CD14-positive monocyte (primary cell): ENCODE results near the gene GPRIN1. TPM values are rescaled to one million over a fixed set of nuclear protein-coding genes. Genes with fewer than 3 reads are reported as not detected.
A peak's percentile ranks its signal among the peaks of the same experiment; 100 is the strongest.
"Not testable (repeated sequence)": the region's sequence is repeated elsewhere in the genome, so short reads cannot be mapped to it uniquely, and the experiment has no call there.

Experiments used
- DNase-seq, 3 donors: peaks; one replicate each; pipeline ENCODE4 v3.0.0-alpha.2; 2011 to 2022
- H2AFZ ChIP-seq: 2 replicates; pipeline ENCODE4 v1.6.0; 2012; ENCODE audit warnings: mild to moderate bottlenecking, low read depth, low read length, inconsistent platforms; ENCODE audit not compliant: insufficient read depth, poor library complexity, severe bottlenecking
- H3K27ac ChIP-seq, 2 donors: 1 replicate in 1 of 2; 2 replicates in 1 of 2; pipeline ENCODE4 v1.5.1; 2012 to 2013; ENCODE audit warnings: low read length in 2 of 2, control low read depth in 1 of 2, inconsistent platforms in 1 of 2, low read depth in 1 of 2, mild to moderate bottlenecking in 1 of 2
- H3K27me3 ChIP-seq, 2 donors: one replicate each; pipeline versions ENCODE4 v1.6.0 to v1.6.1; 2011 to 2013; ENCODE audit warnings: low read length in 2 of 2; ENCODE audit not compliant: control insufficient read depth in 2 of 2, insufficient read depth in 2 of 2
- H3K36me3 ChIP-seq, 2 donors: replicated peaks in 1 of 2; 1 replicate in 1 of 2; 2 replicates in 1 of 2; pipeline versions ENCODE4 v1.5.1 to v1.6.1; 2012 to 2013; ENCODE audit warnings: low read length in 2 of 2, control low read depth in 1 of 2, inconsistent platforms in 1 of 2, mild to moderate bottlenecking in 1 of 2; ENCODE audit not compliant: insufficient read depth in 2 of 2, control insufficient read depth in 1 of 2
- H3K4me1 ChIP-seq, 2 donors: 1 replicate in 1 of 2; 2 replicates in 1 of 2; pipeline versions ENCODE4 v1.5.1 to v1.6.1; 2012 to 2013; ENCODE audit warnings: low read length in 2 of 2, control low read depth in 1 of 2, inconsistent platforms in 1 of 2, mild to moderate bottlenecking in 1 of 2, moderate library complexity in 1 of 2; ENCODE audit not compliant: insufficient read depth in 2 of 2, control insufficient read depth in 1 of 2
- H3K4me2 ChIP-seq: replicated peaks from 2 replicates; pipeline ENCODE3; 2012; ENCODE audit warnings: low read length, moderate library complexity, mild to moderate bottlenecking; ENCODE audit not compliant: poor library complexity, severe bottlenecking; ENCODE audit errors: extremely low read depth
- H3K4me3 ChIP-seq, 3 experiments: fragments of 200-600 bp in 1 of 3; sonication (generic) in 1 of 3; replicated peaks in 1 of 3; 1 replicate in 2 of 3; 2 replicates in 1 of 3; pipeline ENCODE4 v1.5.1; 2011 to 2013; ENCODE audit warnings: low read length in 3 of 3, mild to moderate bottlenecking in 3 of 3, control low read depth in 2 of 3, low read depth in 2 of 3, inconsistent platforms in 1 of 3, moderate library complexity in 1 of 3
- H3K79me2 ChIP-seq: 2 replicates; pipeline ENCODE4 v1.6.0; 2012; ENCODE audit warnings: mild to moderate bottlenecking, control low read depth, inconsistent platforms, low read length, moderate library complexity; ENCODE audit not compliant: insufficient read depth
- H3K9ac ChIP-seq: 2 replicates; pipeline ENCODE4 v1.6.0; 2017; ENCODE audit warnings: low read length, mild to moderate bottlenecking; ENCODE audit not compliant: insufficient read depth, poor library complexity, severe bottlenecking
- H3K9me3 ChIP-seq, 2 donors: replicated peaks in 1 of 2; 1 replicate in 1 of 2; 2 replicates in 1 of 2; pipeline versions ENCODE4 v1.5.1 to v1.6.1; 2012 to 2013; ENCODE audit warnings: low read length in 2 of 2, control low read depth in 1 of 2; ENCODE audit not compliant: control insufficient read depth in 1 of 2, insufficient read depth in 1 of 2
- H4K20me1 ChIP-seq: 2 replicates; pipeline ENCODE4 v1.6.0; 2012; ENCODE audit warnings: mild to moderate bottlenecking, low read length, control low read depth, moderate library complexity; ENCODE audit not compliant: insufficient read depth
- H3K27ac Mint-ChIP-seq, 7 donors: one replicate each; pipeline ENCODE4 v1.8.0; 2020; ENCODE audit warnings: mild to moderate bottlenecking in 7 of 7, mixed read lengths in 7 of 7, moderate library complexity in 6 of 7, inconsistent platforms in 2 of 7
- H3K27me3 Mint-ChIP-seq, 3 donors: one replicate each; pipeline ENCODE4 v1.8.0; 2021 to 2022; ENCODE audit warnings: low read depth in 3 of 3, mild to moderate bottlenecking in 3 of 3, mixed read lengths in 3 of 3, moderate library complexity in 3 of 3, inconsistent platforms in 1 of 3
- H3K36me3 Mint-ChIP-seq, 2 donors: one replicate each; pipeline ENCODE4 v1.8.0; 2020; ENCODE audit warnings: mixed read lengths in 2 of 2, inconsistent platforms in 1 of 2, mild to moderate bottlenecking in 1 of 2
- H3K4me1 Mint-ChIP-seq: one replicate; pipeline ENCODE4 v1.8.0; 2020; ENCODE audit warnings: mild to moderate bottlenecking, mixed read lengths
- H3K4me3 Mint-ChIP-seq, 2 donors: one replicate each; pipeline ENCODE4 v1.8.0; 2020; ENCODE audit warnings: mild to moderate bottlenecking in 2 of 2, mixed read lengths in 2 of 2, moderate library complexity in 1 of 2
- H3K9me3 Mint-ChIP-seq, 7 donors: one replicate each; pipeline ENCODE4 v1.8.0; 2020 to 2022; ENCODE audit warnings: mixed read lengths in 7 of 7, mild to moderate bottlenecking in 6 of 7, moderate library complexity in 6 of 7, inconsistent platforms in 2 of 7
- WGBS: methylation state at CpG from one replicate; pipeline ENCODE4 v1.1.5; 2013; ENCODE audit warnings: missing lambda C conversion rate; ENCODE audit not compliant: insufficient coverage; 5-methylcytosine and 5-hydroxymethylcytosine counted together
- intact Hi-C, 2 donors: fragments of 100-400 bp; cut with micrococcal nuclease; formaldehyde crosslinking; loops; one replicate each; pipeline versions ENCODE4 v1.15.0 to v1.15.1; 2023
- polyA plus RNA-seq, 3 donors: library from polyadenylated mRNA; depleted of rRNA in 1 of 3; unstranded in 2 of 3; stranded (reverse) in 1 of 3; fragments of 300-500 nt in 2 of 3; fragments of >200 nt in 1 of 3; fragmentation: Illumina TruSeq in 2 of 3; gene quantifications; 1 replicate in 2 of 3; 2 replicates in 1 of 3; pipeline ENCODE4 v1.2.3, GENCODE V29; 2012 to 2021
- TF ChIP-seq, protein P1 (sequence below): fragments of 200-600 bp; IDR thresholded peaks from one replicate; pipeline ENCODE4 v1.8.0; 2022; ENCODE audit warnings: antibody characterized with exemption, mild to moderate bottlenecking

GPRIN1 gene
- polyA plus RNA-seq, 3 donors = 0.05 to 0.30 (median 0.13) TPM

DNA sequence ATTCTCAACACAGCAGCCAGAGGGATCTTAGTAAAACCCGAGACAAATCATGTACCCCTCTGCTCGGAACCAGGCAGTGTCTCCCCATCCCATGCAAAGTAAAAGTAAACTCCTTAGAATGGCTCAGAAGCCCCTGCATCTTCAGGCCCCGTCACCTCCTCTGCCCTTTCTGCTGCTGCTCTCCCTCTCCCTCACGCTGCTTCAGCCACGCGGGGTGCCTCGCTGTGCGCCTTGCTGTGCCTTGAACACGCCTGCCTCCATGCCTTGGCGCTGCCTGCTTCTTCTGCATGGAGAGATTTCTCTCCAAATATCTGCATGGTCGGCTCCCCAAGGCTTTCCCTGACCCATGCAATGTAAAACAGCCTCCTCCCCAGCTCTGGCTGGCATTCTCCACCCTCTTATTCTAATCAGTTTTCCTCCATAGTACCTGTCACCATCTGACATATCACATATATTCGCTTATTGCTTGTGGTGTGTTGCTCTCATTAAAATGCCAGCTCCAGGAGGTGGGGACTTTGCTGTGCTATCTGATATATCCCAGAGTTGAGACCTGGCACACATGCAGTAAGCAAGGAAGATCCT, 8.0 kb downstream of the GPRIN1 start:
- Histone ChIP-seq H4K20me1 (no peaks in the 10 kb centered on the region), H3K4me1 (peaks cover 0 to 4% of the 10 kb centered on the region in 2 donors), H3K4me3 (no peak overlapping the region), H3K9ac (no peak overlapping the region), H3K79me2 (no peaks in the 10 kb centered on the region), H3K27me3 (peaks cover 0 to 31% of the 10 kb centered on the region in 2 donors), H2AFZ (no peak overlapping the region), H3K4me2 (no peak overlapping the region), H3K9me3 (no peaks in the 10 kb centered on the region), H3K27ac (no peak overlapping the region), H3K36me3 (no peaks in the 10 kb centered on the region)
- TF ChIP-seq, protein P1, sequence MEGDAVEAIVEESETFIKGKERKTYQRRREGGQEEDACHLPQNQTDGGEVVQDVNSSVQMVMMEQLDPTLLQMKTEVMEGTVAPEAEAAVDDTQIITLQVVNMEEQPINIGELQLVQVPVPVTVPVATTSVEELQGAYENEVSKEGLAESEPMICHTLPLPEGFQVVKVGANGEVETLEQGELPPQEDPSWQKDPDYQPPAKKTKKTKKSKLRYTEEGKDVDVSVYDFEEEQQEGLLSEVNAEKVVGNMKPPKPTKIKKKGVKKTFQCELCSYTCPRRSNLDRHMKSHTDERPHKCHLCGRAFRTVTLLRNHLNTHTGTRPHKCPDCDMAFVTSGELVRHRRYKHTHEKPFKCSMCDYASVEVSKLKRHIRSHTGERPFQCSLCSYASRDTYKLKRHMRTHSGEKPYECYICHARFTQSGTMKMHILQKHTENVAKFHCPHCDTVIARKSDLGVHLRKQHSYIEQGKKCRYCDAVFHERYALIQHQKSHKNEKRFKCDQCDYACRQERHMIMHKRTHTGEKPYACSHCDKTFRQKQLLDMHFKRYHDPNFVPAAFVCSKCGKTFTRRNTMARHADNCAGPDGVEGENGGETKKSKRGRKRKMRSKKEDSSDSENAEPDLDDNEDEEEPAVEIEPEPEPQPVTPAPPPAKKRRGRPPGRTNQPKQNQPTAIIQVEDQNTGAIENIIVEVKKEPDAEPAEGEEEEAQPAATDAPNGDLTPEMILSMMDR = no peak
- intact Hi-C loops = no loop called here
- peaks cover 27 to 48% (median 27%) of the 10 kb centered on the region in 3 donors for H3K27me3 Mint-ChIP-seq
- no peaks in the 10 kb centered on the region for H3K36me3 Mint-ChIP-seq
- H3K4me1 Mint-ChIP-seq = peaks cover 2% of the 10 kb centered on the region
- no peak overlapping the region for H3K4me3 Mint-ChIP-seq
- peaks cover 0 to 2% (median 0%) of the 10 kb centered on the region in 7 donors for H3K9me3 Mint-ChIP-seq
- peak overlapping the region in 1 of 7 donors; percentile 64 for H3K27ac Mint-ChIP-seq
- 78% methylated on average over 10 of the region's 12 CpGs for WGBS
- DNase-seq = no peak

DNA sequence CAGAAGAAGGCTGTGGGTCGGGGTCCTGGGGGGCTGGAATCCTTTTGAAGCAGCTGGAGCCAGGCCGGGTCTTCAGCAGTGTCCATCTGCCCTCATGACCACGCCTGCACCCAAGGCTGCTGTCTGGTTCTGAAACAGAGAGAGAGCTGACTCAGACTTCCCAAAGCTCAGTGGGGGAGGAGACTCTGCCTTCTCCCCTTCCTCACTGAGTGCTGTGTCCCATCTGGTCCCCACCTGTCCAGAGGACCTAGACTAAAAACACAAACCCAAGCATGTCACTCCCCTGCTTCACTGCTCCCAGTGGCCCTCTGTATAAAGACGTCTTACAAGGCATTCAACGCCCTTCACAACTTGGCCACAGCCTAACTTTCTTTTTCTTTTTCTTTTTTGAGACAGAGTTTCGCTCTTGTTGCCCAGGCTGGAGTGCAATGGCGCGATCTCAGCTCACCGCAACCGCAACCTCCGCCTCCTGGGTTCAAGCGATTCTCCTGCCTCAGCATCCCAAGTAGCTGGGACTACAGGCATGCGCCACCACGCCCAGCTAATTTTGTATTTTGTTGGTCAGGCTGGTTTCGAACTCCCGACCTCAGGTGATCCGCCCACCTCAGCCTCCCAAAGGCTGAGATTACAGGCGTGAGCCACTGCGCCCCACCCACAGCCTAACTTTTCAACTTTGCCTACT, 10.1 kb downstream of the GPRIN1 start:
- H3K36me3 ChIP-seq, H3K27ac Mint-ChIP-seq, H3K9ac ChIP-seq, H2AFZ ChIP-seq, H3K9me3 ChIP-seq, H3K36me3 Mint-ChIP-seq, DNase-seq, H4K20me1 ChIP-seq, H3K79me2 ChIP-seq, H3K9me3 Mint-ChIP-seq, H3K4me3 ChIP-seq, H3K27ac ChIP-seq, H3K4me1 Mint-ChIP-seq, H3K4me2 ChIP-seq, intact Hi-C loops: not testable (repeated sequence)
- peaks cover 2 to 12% of the 10 kb centered on the region in 2 donors for H3K4me1 ChIP-seq
- peak overlapping the region in 1 of 2 donors; percentile 0 for H3K4me3 Mint-ChIP-seq
- H3K27me3 Mint-ChIP-seq = peaks cover 34 to 54% (median 40%) of the 10 kb centered on the region in 3 donors
- peaks cover 0 to 38% of the 10 kb centered on the region in 2 donors for H3K27me3 ChIP-seq
- 94% methylated on average over 15 of the region's 19 CpGs for WGBS
